ENCODE data around the gene VAV1. TPM values are rescaled to one million over a fixed set of nuclear protein-coding genes. Genes with fewer than 3 reads are reported as not detected.

VAV1 gene
- total RNA-seq, 1 donor from 2014 or later: not detected

DNA sequence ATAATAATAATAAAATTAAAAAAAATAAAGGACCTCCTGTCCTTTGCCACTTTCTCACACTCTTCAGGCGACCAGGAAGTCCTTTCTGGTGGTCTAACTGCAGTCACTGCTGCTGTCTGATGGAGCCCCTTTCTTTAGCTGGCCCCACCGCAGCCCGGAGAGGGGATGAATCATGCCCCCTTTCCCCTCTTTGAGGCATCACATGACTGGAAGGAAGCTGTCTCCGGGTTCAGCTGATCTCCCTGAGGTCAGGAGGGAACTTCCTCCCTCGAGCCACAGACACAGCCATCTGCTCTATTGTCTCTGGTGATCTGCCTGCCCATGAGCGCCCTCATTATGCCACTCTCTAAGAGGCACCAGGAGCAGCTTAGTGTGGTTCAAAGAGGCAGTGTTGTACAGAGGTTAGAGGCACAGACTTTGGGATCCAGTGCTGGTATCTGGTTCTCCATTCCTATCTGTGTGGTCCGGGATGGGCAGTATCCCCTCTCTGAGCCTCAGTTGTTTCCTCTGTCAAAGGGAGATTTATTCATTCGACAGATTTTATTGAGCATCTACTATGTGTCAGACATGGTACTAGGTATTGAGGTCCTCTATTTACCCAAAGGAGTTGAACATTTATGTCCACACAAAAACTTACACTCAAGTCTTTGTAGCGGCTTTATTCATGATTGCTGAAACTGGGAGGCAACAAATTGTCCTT, 30.0 kb downstream of the VAV1 start:
- TF ChIP-seq, protein P1, sequence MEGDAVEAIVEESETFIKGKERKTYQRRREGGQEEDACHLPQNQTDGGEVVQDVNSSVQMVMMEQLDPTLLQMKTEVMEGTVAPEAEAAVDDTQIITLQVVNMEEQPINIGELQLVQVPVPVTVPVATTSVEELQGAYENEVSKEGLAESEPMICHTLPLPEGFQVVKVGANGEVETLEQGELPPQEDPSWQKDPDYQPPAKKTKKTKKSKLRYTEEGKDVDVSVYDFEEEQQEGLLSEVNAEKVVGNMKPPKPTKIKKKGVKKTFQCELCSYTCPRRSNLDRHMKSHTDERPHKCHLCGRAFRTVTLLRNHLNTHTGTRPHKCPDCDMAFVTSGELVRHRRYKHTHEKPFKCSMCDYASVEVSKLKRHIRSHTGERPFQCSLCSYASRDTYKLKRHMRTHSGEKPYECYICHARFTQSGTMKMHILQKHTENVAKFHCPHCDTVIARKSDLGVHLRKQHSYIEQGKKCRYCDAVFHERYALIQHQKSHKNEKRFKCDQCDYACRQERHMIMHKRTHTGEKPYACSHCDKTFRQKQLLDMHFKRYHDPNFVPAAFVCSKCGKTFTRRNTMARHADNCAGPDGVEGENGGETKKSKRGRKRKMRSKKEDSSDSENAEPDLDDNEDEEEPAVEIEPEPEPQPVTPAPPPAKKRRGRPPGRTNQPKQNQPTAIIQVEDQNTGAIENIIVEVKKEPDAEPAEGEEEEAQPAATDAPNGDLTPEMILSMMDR (IDR thresholded peaks at IDR 0.05; ENCODE audit: unreplicated experiment): no peak
- H3K27ac Mint-ChIP-seq: no peak overlapping the region
- H3K36me3 Mint-ChIP-seq (ENCODE audit: insufficient read depth): no peaks in the 10 kb centered on the region
- H3K4me3 Mint-ChIP-seq (ENCODE audit: low read depth): no peak overlapping the region
- H3K9me3 Mint-ChIP-seq (ENCODE audit: low read depth): peaks cover 3% of the 10 kb centered on the region
- H3K27me3 Mint-ChIP-seq: peaks cover 16% of the 10 kb centered on the region
- no peaks in the 10 kb centered on the region for H3K4me1 Mint-ChIP-seq (ENCODE audit: low read depth)
- no peak for DNase-seq (ENCODE audit: low spot score, unreplicated experiment)

GRCh38 chr19:6803036-6803404, 30.5 kb downstream of the VAV1 start:
- H3K4me3 Mint-ChIP-seq (ENCODE audit: low read depth): no peak overlapping the region
- H3K27me3 Mint-ChIP-seq: peaks cover 16% of the 10 kb centered on the region
- TF ChIP-seq, protein P1 (IDR thresholded peaks at IDR 0.05; ENCODE audit: unreplicated experiment): no peak
- no peaks in the 10 kb centered on the region for H3K36me3 Mint-ChIP-seq (ENCODE audit: insufficient read depth)
- peaks cover 3% of the 10 kb centered on the region for H3K9me3 Mint-ChIP-seq (ENCODE audit: low read depth)
- H3K27ac Mint-ChIP-seq: no peak overlapping the region
- DNase-seq (ENCODE audit: low spot score, unreplicated experiment): no peak
- no peaks in the 10 kb centered on the region for H3K4me1 Mint-ChIP-seq (ENCODE audit: low read depth)

- H3K4me3 Mint-ChIP-seq (ENCODE audit: low read depth): no peak overlapping the region
- H3K9me3 Mint-ChIP-seq (ENCODE audit: low read depth): peaks cover 4% of the 10 kb centered on the region
- no peaks in the 10 kb centered on the region for H3K4me1 Mint-ChIP-seq (ENCODE audit: low read depth)
- H3K27ac Mint-ChIP-seq: no peak overlapping the region
- H3K36me3 Mint-ChIP-seq (ENCODE audit: insufficient read depth): no peaks in the 10 kb centered on the region
- H3K27me3 Mint-ChIP-seq: peaks cover 19% of the 10 kb centered on the region
- no peak for DNase-seq (ENCODE audit: low spot score, unreplicated experiment)
- TF ChIP-seq, protein P1 (IDR thresholded peaks at IDR 0.05; ENCODE audit: unreplicated experiment): no peak
These were observed 34.0 kb downstream of the VAV1 start for GRCh38 chr19:6806488-6806887.

DNA sequence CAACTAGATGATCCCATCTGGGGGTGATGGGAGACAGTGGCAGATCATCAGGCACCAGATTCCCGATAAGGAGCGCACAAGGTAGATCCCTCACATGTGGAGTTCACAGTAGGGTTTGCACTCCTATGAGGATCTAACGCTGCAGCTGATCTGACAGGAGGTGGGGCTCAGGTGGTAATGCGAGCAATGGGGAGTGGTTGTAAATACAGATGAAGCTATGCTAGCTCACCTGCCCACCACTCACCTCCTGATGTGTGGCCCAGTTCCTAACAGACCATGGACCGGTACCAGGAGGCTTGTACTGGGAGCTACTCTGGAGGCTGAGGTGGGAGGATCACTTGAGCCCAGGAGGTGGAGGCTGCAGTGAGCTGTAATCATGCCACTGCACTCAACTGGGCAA, 34.8 kb downstream of the VAV1 start:
- Mint-ChIP-seq H3K9me3 (ENCODE audit: low read depth) (peaks cover 8% of the 10 kb centered on the region), H3K36me3 (ENCODE audit: insufficient read depth) (no peaks in the 10 kb centered on the region), H3K27me3 (peaks cover 15% of the 10 kb centered on the region), H3K27ac (no peak overlapping the region), H3K4me3 (ENCODE audit: low read depth) (no peak overlapping the region), H3K4me1 (ENCODE audit: low read depth) (no peaks in the 10 kb centered on the region)
- no peak for DNase-seq (ENCODE audit: low spot score, unreplicated experiment)
- TF ChIP-seq, protein P1 (IDR thresholded peaks at IDR 0.05; ENCODE audit: unreplicated experiment): no peak

- peaks cover 12% of the 10 kb centered on the region for H3K9me3 Mint-ChIP-seq (ENCODE audit: low read depth)
- no peak overlapping the region for H3K27ac Mint-ChIP-seq
- no peaks in the 10 kb centered on the region for H3K4me1 Mint-ChIP-seq (ENCODE audit: low read depth)
- no peak overlapping the region for H3K4me3 Mint-ChIP-seq (ENCODE audit: low read depth)
- H3K27me3 Mint-ChIP-seq: peaks cover 8% of the 10 kb centered on the region
- DNase-seq (ENCODE audit: low spot score, unreplicated experiment): no peak
- TF ChIP-seq, protein P1 (IDR thresholded peaks at IDR 0.05; ENCODE audit: unreplicated experiment): no peak
- H3K36me3 Mint-ChIP-seq (ENCODE audit: insufficient read depth): no peaks in the 10 kb centered on the region
These were observed 36.0 kb downstream of the VAV1 start for GRCh38 chr19:6808494-6808893.

All from progenitor cell of endocrine pancreas (in vitro differentiated cells).